HG03045 (cell line): ENCODE data around the gene SLC2A4.

Source experiments
- ATAC-seq: cut with Tn5 transposase; IDR thresholded peaks from one replicate; pipeline ENCODE4 v1.9.1; 2021; ENCODE audit warnings: mild to moderate bottlenecking, moderate library complexity; ENCODE audit not compliant: unreplicated experiment

Gene SLC2A4

GRCh38 chr17:7263801-7264078, 17.8 kb upstream of the SLC2A4 start:
- no peak for ATAC-seq

GRCh38 chr17:7266784-7267183, 14.7 kb upstream of the SLC2A4 start:
- no peak for ATAC-seq

GRCh38 chr17:7279448-7279847, 2.1 kb upstream of the SLC2A4 start:
- no peak for ATAC-seq

GRCh38 chr17:7280519-7281073, 922 bp upstream of the SLC2A4 start:
- peak; percentile 56 for ATAC-seq

GRCh38 chr17:7281953-7282751, 634 bp downstream of the SLC2A4 start:
- no peak for ATAC-seq

- ATAC-seq = no peak
Observed at GRCh38 chr17:7282752-7283321, 1.3 kb downstream of the SLC2A4 start.

- ATAC-seq = no peak
Observed at GRCh38 chr17:7283471-7284216, 2.1 kb downstream of the SLC2A4 start.

GRCh38 chr17:7284911-7285310, 3.4 kb downstream of the SLC2A4 start:
- no peak for ATAC-seq

- ATAC-seq = no peak
Observed at GRCh38 chr17:7285679-7286078, 4.2 kb downstream of the SLC2A4 start.

- ATAC-seq = no peak
Observed at GRCh38 chr17:7289256-7290032, 7.9 kb downstream of the SLC2A4 start.

- no peak for ATAC-seq
Observed at GRCh38 chr17:7290166-7290565, 8.6 kb downstream of the SLC2A4 start.

- ATAC-seq = no peak
Observed at GRCh38 chr17:7290685-7291084, 9.2 kb downstream of the SLC2A4 start.

GRCh38 chr17:7292194-7292593, 10.7 kb downstream of the SLC2A4 start:
- no peak for ATAC-seq

- ATAC-seq = no peak
Observed at GRCh38 chr17:7292729-7293128, 11.2 kb downstream of the SLC2A4 start.

GRCh38 chr17:7293159-7293558, 11.6 kb downstream of the SLC2A4 start:
- no peak for ATAC-seq

GRCh38 chr17:7293816-7294613, 12.5 kb downstream of the SLC2A4 start:
- ATAC-seq = no peak

GRCh38 chr17:7294614-7295153, 13.2 kb downstream of the SLC2A4 start, which contains the start of gene YBX2:
TSS of gene YBX2 (minus strand) at chr17:7294639. CDS start at chr17:7294500, 139 bp downstream.
- ATAC-seq = peak; percentile 57

- no peak for ATAC-seq
Observed at GRCh38 chr17:7295230-7296180, 14.0 kb downstream of the SLC2A4 start.
